Measurements from ENCODE around the gene MYEF2. TPM values are rescaled to one million over a fixed set of nuclear protein-coding genes. Genes with fewer than 3 reads are reported as not detected.

MYEF2 gene
- total RNA-seq, 1 experiment from 2014 or later, result 4.4 TPM

DNA sequence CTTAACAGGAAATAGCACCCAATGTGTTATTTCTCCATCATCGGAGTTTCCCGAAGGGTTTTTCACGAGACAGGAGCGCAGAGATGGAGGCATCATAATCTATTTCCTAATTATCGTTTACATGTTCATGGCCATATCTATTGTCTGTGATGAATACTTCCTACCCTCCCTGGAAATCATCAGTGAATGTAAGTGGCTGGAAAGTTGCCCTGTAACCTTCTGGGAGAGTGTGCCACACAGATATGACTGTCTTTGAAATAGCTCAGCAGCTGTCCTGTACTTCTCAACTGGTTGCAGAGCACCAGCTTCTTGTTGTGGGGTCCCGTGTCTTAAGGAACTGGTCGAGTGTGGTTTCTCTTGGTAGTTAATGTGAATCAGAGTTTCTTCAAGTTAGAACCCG, 56.2 kb downstream of the MYEF2 start:
- no peaks in the 10 kb centered on the region for H3K27me3 ChIP-seq (replicated peaks)

GRCh38 chr15:48120745-48121144, 57.4 kb downstream of the MYEF2 start, which contains the start of gene SLC24A5:
Gene SLC24A5 (plus strand): TSS chr15:48120990. CDS start chr15:48121045, 55 bp downstream.
- Histone ChIP-seq H3K4me1 (replicated peaks) (no peaks in the 10 kb centered on the region), H3K27me3 (replicated peaks) (no peaks in the 10 kb centered on the region), H3K36me3 (no peaks in the 10 kb centered on the region), H3K27ac (no peak within 1 kb of the TSS), H3K9me3 (replicated peaks) (no peaks in the 10 kb centered on the region), H3K4me3 (no peak within 1 kb of the TSS)
- no peak for DNase-seq (ENCODE audit: low read depth in 1 of 2, low spot score in 2 of 2)

More for the DNA sequence above, 56.2 kb downstream of the MYEF2 start:
- Histone ChIP-seq H3K4me3 (no peak overlapping the region), H3K36me3 (no peaks in the 10 kb centered on the region), H3K4me1 (replicated peaks) (no peaks in the 10 kb centered on the region), H3K27ac (no peak overlapping the region), H3K9me3 (replicated peaks) (no peaks in the 10 kb centered on the region)
- DNase-seq (ENCODE audit: low read depth in 1 of 2, low spot score in 2 of 2), result no peak

- no peak for DNase-seq (ENCODE audit: low read depth in 1 of 2, low spot score in 2 of 2)
- H3K36me3 ChIP-seq, result no peaks in the 10 kb centered on the region
- H3K27ac ChIP-seq, result no peak overlapping the region
Measured at GRCh38 chr15:48119277-48119676, 58.8 kb downstream of the MYEF2 start.

DNA sequence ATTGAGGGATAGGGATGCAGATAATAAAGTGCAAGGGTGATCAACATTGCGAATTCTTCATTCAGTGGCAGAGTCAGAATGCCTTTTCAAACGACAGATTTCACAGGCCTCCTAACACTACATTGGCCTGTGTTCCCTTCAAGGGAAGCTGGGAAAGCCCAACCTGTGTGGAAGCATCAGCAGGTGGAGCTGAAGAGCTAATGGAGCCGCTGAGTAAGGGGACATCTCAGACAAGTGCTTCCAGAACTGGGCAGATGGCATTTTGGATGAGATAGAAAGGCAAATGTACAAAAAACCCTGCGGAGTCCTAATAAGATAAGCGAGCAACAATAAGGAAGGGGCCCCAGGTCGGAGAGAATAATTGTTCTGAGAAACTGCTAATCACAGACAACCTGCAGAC, 65.9 kb downstream of the MYEF2 start:
- no peaks in the 10 kb centered on the region for H3K9me3 ChIP-seq (replicated peaks)
- no peaks in the 10 kb centered on the region for H3K4me1 ChIP-seq (replicated peaks)
- no peaks in the 10 kb centered on the region for H3K27me3 ChIP-seq (replicated peaks)
- H3K36me3 ChIP-seq, result no peaks in the 10 kb centered on the region
- DNase-seq (ENCODE audit: low read depth in 1 of 2, low spot score in 2 of 2), result peak in 1 of 2 experiments; percentile 9
- H3K4me3 ChIP-seq, result no peak overlapping the region
- no peak overlapping the region for H3K27ac ChIP-seq

More at GRCh38 chr15:48119277-48119676, 58.8 kb downstream of the MYEF2 start:
- no peaks in the 10 kb centered on the region for H3K4me1 ChIP-seq (replicated peaks)
- no peaks in the 10 kb centered on the region for H3K9me3 ChIP-seq (replicated peaks)
- H3K4me3 ChIP-seq, result no peak overlapping the region
- H3K27me3 ChIP-seq (replicated peaks), result no peaks in the 10 kb centered on the region

- no peaks in the 10 kb centered on the region; the same call in 1 of the 2 replicates for H3K27me3 ChIP-seq (replicated peaks)
- no peak for DNase-seq (ENCODE audit: low read depth in 1 of 2, low spot score in 2 of 2)
- H3K9me3 ChIP-seq (replicated peaks), result no peaks in the 10 kb centered on the region
- H3K27ac ChIP-seq, result no peak overlapping the region
- H3K36me3 ChIP-seq, result no peaks in the 10 kb centered on the region
- no peak overlapping the region for H3K4me3 ChIP-seq
- no peaks in the 10 kb centered on the region for H3K4me1 ChIP-seq (replicated peaks)
Measured at GRCh38 chr15:48109856-48110531, 68.1 kb downstream of the MYEF2 start.

DNA sequence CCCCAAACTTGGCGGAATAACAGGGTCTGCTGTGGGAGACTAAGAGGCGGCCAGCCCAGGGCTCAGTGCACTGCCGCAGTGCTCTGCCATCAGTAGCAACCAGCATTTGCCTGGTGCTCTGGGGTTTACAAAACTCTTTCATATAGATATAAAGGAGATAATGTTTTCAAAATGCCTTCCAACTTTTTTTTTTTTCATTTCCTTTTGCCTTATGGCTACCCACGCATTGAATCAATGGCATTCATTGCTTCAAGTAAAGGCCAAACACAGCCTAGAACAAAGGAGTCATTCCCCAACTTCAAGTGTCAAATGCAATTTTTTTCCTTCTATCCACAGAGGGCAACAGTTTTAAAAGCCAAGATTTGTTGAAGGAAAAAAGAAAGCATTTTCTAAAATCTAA, 68.9 kb downstream of the MYEF2 start:
- no peaks in the 10 kb centered on the region for H3K9me3 ChIP-seq (replicated peaks)
- no peaks in the 10 kb centered on the region for H3K36me3 ChIP-seq
- H3K27ac ChIP-seq, result no peak overlapping the region
- no peaks in the 10 kb centered on the region; the same call in 1 of the 2 replicates for H3K27me3 ChIP-seq (replicated peaks)
- H3K4me1 ChIP-seq (replicated peaks), result no peaks in the 10 kb centered on the region
- DNase-seq (ENCODE audit: low read depth in 1 of 2, low spot score in 2 of 2), result no peak
- H3K4me3 ChIP-seq, result no peak overlapping the region

- Histone ChIP-seq H3K27me3 (replicated peaks) (no peaks in the 10 kb centered on the region; the same call in 1 of the 2 replicates), H3K4me1 (replicated peaks) (no peaks in the 10 kb centered on the region), H3K36me3 (no peaks in the 10 kb centered on the region), H3K27ac (no peak overlapping the region), H3K4me3 (no peak overlapping the region), H3K9me3 (replicated peaks) (no peaks in the 10 kb centered on the region)
- DNase-seq (ENCODE audit: low read depth in 1 of 2, low spot score in 2 of 2), result no peak
Measured at GRCh38 chr15:48105936-48106335, 72.2 kb downstream of the MYEF2 start.

- no peaks in the 10 kb centered on the region for H3K9me3 ChIP-seq (replicated peaks)
- no peaks in the 10 kb centered on the region for H3K4me1 ChIP-seq (replicated peaks)
- H3K27me3 ChIP-seq (replicated peaks), result no peaks in the 10 kb centered on the region; the same call in 1 of the 2 replicates
- no peak overlapping the region for H3K4me3 ChIP-seq
- DNase-seq (ENCODE audit: low read depth in 1 of 2, low spot score in 2 of 2), result no peak
- no peak overlapping the region for H3K27ac ChIP-seq
- no peaks in the 10 kb centered on the region for H3K36me3 ChIP-seq
Measured at GRCh38 chr15:48103647-48104046, 74.4 kb downstream of the MYEF2 start.

DNA sequence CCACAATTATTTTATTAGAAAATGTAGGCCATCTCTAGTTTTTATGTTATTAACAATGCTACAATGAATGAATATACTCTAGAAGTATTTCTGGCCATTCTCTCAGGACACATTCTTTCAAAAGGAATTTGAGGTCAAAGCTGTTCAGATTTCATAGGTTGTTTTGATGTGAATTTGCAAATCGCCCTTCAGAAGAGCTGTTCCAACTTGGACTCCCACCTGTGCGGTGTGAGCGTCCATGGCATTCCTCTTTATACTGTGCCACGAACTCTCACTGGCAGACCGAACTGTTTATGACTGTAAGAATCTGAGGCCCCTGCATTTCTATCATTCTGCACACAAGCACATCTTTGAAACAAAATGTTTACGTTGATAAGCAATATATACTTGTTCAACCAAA, 75.9 kb downstream of the MYEF2 start:
- Histone ChIP-seq H3K27me3 (replicated peaks) (no peaks in the 10 kb centered on the region; the same call in 1 of the 2 replicates), H3K27ac (no peak overlapping the region), H3K4me1 (replicated peaks) (no peaks in the 10 kb centered on the region), H3K4me3 (no peak overlapping the region), H3K36me3 (no peaks in the 10 kb centered on the region), H3K9me3 (replicated peaks) (no peaks in the 10 kb centered on the region)
- DNase-seq (ENCODE audit: low read depth in 1 of 2, low spot score in 2 of 2), result no peak

DNA sequence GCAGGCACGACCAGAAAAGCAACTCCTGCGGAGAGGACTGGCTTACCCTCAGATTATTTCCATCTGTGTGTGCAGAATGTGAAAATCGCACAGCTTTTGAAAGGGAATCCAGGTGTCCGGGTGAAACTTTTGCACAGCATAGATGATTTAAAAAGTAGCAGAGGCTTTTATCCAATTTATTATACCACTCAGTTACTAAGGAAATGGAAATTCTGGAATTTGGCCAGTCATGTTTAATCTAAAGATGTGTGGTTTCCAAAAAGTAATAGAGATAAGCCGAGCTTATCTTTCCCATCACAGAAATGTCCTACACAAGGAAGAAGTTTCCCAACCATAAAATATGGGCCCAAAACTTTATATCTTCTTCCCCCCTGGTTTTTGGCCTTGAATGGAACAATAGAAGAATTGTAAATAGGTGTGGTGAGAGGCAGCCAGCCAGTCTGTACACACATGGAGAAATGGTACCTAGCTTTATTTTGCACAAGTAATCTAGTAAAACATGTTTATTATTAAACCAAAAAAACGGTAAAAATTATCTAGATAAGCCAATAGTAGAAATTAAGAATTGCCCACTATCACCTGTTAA, 76.6 kb downstream of the MYEF2 start:
- DNase-seq (ENCODE audit: low read depth in 1 of 2, low spot score in 2 of 2), result no peak
- Histone ChIP-seq H3K9me3 (replicated peaks) (no peaks in the 10 kb centered on the region), H3K4me3 (no peak overlapping the region), H3K27me3 (replicated peaks) (no peaks in the 10 kb centered on the region; the same call in 1 of the 2 replicates), H3K36me3 (no peaks in the 10 kb centered on the region), H3K4me1 (replicated peaks) (no peaks in the 10 kb centered on the region; the same call in 1 of the 2 replicates), H3K27ac (no peak overlapping the region)

DNA sequence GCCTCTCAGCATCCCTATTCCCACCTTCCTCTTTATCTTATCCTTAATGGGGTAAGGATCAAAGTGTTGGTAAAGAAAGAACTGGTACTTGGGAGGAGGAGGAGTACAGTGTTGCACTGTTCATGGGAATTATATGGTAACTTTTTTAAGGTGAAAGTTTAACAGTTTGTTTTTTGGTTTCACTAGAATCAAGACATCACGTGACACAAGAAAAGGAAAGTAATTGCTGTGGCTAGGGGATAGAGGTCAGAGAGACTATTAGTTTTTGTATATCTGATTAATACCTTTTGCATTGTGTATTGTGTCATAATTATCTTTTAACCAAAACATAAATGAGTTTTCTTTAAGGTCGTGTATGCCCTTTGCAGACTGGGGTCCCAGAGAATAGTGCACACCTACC, 80.8 kb downstream of the MYEF2 start:
- Histone ChIP-seq H3K27me3 (replicated peaks) (no peaks in the 10 kb centered on the region), H3K27ac (no peak overlapping the region), H3K4me1 (replicated peaks) (no peaks in the 10 kb centered on the region; the same call in 1 of the 2 replicates), H3K4me3 (no peak overlapping the region), H3K36me3 (no peaks in the 10 kb centered on the region), H3K9me3 (replicated peaks) (no peaks in the 10 kb centered on the region)
- DNase-seq (ENCODE audit: low read depth in 1 of 2, low spot score in 2 of 2), result no peak

DNA sequence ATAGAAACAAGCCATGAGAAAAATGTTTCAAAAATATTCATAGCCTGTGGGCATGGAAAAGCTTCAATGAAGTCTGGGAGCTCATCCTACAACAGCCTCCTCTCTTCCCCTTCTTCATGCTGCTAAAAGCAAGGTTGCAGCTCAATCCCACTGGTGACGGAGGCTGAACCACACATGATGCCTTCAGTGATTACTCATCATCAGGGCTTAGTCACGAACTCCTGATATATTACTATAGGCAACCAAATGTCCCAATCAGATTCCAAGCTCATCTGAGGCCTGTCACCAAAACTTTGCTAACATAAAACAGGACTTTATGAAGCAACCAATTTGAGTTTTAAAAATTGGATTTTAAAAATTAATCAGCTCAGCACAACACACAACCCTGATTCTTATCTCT, 81.3 kb downstream of the MYEF2 start:
- Histone ChIP-seq H3K27me3 (replicated peaks) (no peaks in the 10 kb centered on the region), H3K4me3 (no peak overlapping the region), H3K9me3 (replicated peaks) (no peaks in the 10 kb centered on the region), H3K4me1 (replicated peaks) (no peaks in the 10 kb centered on the region; the same call in 1 of the 2 replicates), H3K27ac (no peak overlapping the region), H3K36me3 (no peaks in the 10 kb centered on the region)
- DNase-seq (ENCODE audit: low read depth in 1 of 2, low spot score in 2 of 2), result peak in 1 of 2 experiments; percentile 9

DNA sequence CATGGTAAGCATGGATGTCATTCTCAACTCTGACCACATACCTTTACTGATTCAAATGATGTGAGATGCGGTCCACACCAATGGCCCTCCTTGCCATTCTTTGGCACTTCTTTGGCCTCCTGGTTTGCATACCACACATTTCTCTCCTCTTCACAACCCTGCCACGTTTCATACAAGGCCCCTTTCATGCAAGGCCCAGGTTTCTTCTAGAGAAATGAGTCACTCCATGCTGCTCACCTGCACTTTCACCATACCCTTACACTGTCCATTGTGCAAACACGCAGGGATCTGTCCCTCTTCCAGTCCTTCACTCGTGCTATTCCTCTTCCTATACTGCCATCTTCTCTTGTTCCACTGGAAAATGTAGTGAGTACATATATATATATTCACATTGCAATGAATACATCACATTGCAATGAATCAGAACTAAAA, 81.7 kb downstream of the MYEF2 start:
- H3K27ac ChIP-seq, result no peak overlapping the region
- H3K4me3 ChIP-seq, result no peak overlapping the region
- H3K9me3 ChIP-seq (replicated peaks), result no peaks in the 10 kb centered on the region
- H3K36me3 ChIP-seq, result no peaks in the 10 kb centered on the region
- no peaks in the 10 kb centered on the region; the same call in 1 of the 2 replicates for H3K4me1 ChIP-seq (replicated peaks)
- H3K27me3 ChIP-seq (replicated peaks), result no peaks in the 10 kb centered on the region
- DNase-seq (ENCODE audit: low read depth in 1 of 2, low spot score in 2 of 2), result no peak

DNA sequence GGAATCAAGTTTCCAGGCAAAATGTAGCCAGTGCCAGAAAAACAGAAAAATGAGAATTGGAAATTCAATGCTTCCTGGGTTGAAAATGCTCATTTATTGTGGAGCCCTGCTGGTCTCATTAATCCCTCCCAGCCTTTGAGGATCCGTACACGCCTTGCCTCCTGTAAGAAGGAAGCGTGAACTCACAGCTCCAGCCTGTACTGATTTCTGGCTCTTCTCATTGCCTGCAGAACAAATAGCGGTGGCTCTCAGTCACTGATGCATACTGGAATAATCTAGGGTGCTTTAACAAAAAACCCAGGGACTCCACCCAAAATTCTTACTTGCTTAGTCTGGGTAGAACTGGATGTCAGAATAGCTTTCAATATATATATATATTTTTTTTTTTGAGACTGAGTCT, 86.6 kb downstream of the MYEF2 start:
- Histone ChIP-seq H3K27ac (no peak overlapping the region), H3K4me3 (no peak overlapping the region), H3K36me3 (no peaks in the 10 kb centered on the region), H3K27me3 (replicated peaks) (no peaks in the 10 kb centered on the region), H3K9me3 (replicated peaks) (no peaks in the 10 kb centered on the region), H3K4me1 (replicated peaks) (no peaks in the 10 kb centered on the region; the same call in 1 of the 2 replicates)
- DNase-seq (ENCODE audit: low read depth in 1 of 2, low spot score in 2 of 2), result no peak

Measured in SJSA1 (cell line).